K562 (cell line): ENCODE measurements around the gene CCDC88C. TPM values are rescaled to one million over a fixed set of nuclear protein-coding genes. Genes with fewer than 3 reads are reported as not detected.

ENCODE experiments used
- CHD4 ChIP-seq: fragments of 200-600 bp; sonication (generic); IDR thresholded peaks from 3 replicates; pipeline ENCODE4 v1.6.1; 2012; ENCODE audit warnings: low read depth, mild to moderate bottlenecking, mixed read lengths, low read length, inconsistent platforms; ENCODE audit not compliant: insufficient read depth, insufficient replicate concordance, poor library complexity, severe bottlenecking
- DDX20 ChIP-seq: fragments of 450-650 bp; IDR thresholded peaks from 2 replicates; pipeline ENCODE4 v1.6.1; 2016; ENCODE audit warnings: missing genetic modification characterization, low read depth, mild to moderate bottlenecking, missing compliant biosample characterization, moderate library complexity
- FOXK2 ChIP-seq, 2 experiments: fragments of 450-650 bp; IDR thresholded peaks in 1 of 2; conservative IDR thresholded peaks in 1 of 2; 2 replicates each; pipeline ENCODE4 v1.6.1; 2016; ENCODE audit warnings: low read depth in 2 of 2, mild to moderate bottlenecking in 1 of 2
- JUND ChIP-seq, 2 experiments: IDR thresholded peaks; 2 replicates in 1 of 2; 3 replicates in 1 of 2; pipeline ENCODE4 v1.6.1; 2011; ENCODE audit warnings: borderline replicate concordance in 2 of 2, low read depth in 2 of 2, low read length in 2 of 2, improper control_type of control experiment in 1 of 2, missing biosample characterization in 1 of 2, missing genetic modification characterization in 1 of 2, missing genetic modification reagents in 1 of 2
- MEF2D ChIP-seq: conservative IDR thresholded peaks from 2 replicates; pipeline ENCODE4 v1.6.1; 2016; ENCODE audit warnings: low read depth, missing genetic modification characterization, missing compliant biosample characterization
- MIER1 ChIP-seq: fragments of 450-650 bp; IDR thresholded peaks from 2 replicates; pipeline ENCODE4 v1.6.1; 2016; ENCODE audit warnings: antibody characterized with exemption, mild to moderate bottlenecking, low read depth
- RAD51 ChIP-seq: fragments of 450-650 bp; IDR thresholded peaks from 2 replicates; pipeline ENCODE4 v1.7.1; 2016; ENCODE audit warnings: low read depth, mild to moderate bottlenecking, borderline replicate concordance
- SETDB1 ChIP-seq: IDR thresholded peaks from one replicate; pipeline ENCODE4 v1.6.1; 2012; ENCODE audit warnings: low read length, control low read depth, inconsistent platforms
- SMAD2 ChIP-seq: fragments of 150-350 bp; IDR thresholded peaks from 2 replicates; pipeline ENCODE4 v1.6.1; 2014; ENCODE audit warnings: low read depth, mild to moderate bottlenecking, low read length
- SNIP1 ChIP-seq: fragments of 450-650 bp; IDR thresholded peaks from 2 replicates; pipeline ENCODE4 v1.7.1; 2017; ENCODE audit warnings: low read depth, mild to moderate bottlenecking
- TFAM ChIP-seq: fragments of 250-450 bp; sonication (Bioruptor Pico); conservative IDR thresholded peaks from 2 replicates; pipeline ENCODE4 v1.5.0; 2021; ENCODE audit warnings: mild to moderate bottlenecking, moderate library complexity
- ZNF23 ChIP-seq: fragments of 250-450 bp; sonication (Bioruptor Pico); IDR thresholded peaks from 2 replicates; pipeline ENCODE4 v1.4.0; 2020; ENCODE audit warnings: mild to moderate bottlenecking
- ZNF408 ChIP-seq: fragments of 250-450 bp; sonication (Bioruptor Pico); IDR thresholded peaks from 2 replicates; pipeline ENCODE4 v1.4.0; 2020; ENCODE audit warnings: low read depth, mild to moderate bottlenecking, moderate library complexity
- ZNF668 ChIP-seq: fragments of 250-450 bp; sonication (Bioruptor Pico); IDR thresholded peaks from 2 replicates; pipeline ENCODE4 v1.8.0; 2022; ENCODE audit warnings: mild to moderate bottlenecking, inconsistent platforms
- ZNF76 ChIP-seq: fragments of 250-450 bp; sonication (Bioruptor Pico); IDR thresholded peaks from 2 replicates; pipeline ENCODE4 v1.4.0; 2020; ENCODE audit warnings: mild to moderate bottlenecking, moderate library complexity, borderline replicate concordance
- polyA plus RNA-seq, 8 experiments: library from polyadenylated mRNA; depleted of rRNA in 4 of 8; stranded (reverse) in 5 of 8; unstranded in 3 of 8; fragments of >200 nt; fragmentation: Nextera tagmentation in 2 of 8; fragmentation: Illumina TruSeq in 1 of 8; extraction: Ambion mirVana in 2 of 8; extraction: Trizol in 1 of 8; gene quantifications; 2 replicates each; pipeline versions ENCODE4 v1.2.1 to v1.2.3, GENCODE V29; 2011 to 2014; ENCODE audit warnings: inconsistent platforms in 1 of 8, missing spikeins in 1 of 8
- total RNA-seq, 7 experiments: library from RNA; depleted of rRNA in 6 of 7; stranded (reverse); fragments of >200 nt in 6 of 7; fragmentation: Illumina TruSeq in 2 of 7; extraction: Trizol in 2 of 7; gene quantifications; 2 replicates each; pipeline versions ENCODE4 v1.2.1 to v1.2.3, GENCODE V29; 2011 to 2021; ENCODE audit warnings: low replicate concordance in 1 of 7
- TF ChIP-seq, protein P1 (sequence below): sonication (generic); formaldehyde crosslinking; IDR thresholded peaks from 2 replicates; pipeline ENCODE4 v1.8.0; 2022; ENCODE audit warnings: mild to moderate bottlenecking, missing genetic modification reagents, borderline replicate concordance
- TF ChIP-seq, protein P2 (sequence below): fragments of 450-650 bp; IDR thresholded peaks from 2 replicates; pipeline ENCODE4 v1.6.1; 2017; ENCODE audit warnings: antibody characterized with exemption, mild to moderate bottlenecking
- TF ChIP-seq, protein P3 (sequence below): fragments of 200-800 bp; sonication (Bioruptor generic); IDR thresholded peaks from 2 replicates; pipeline ENCODE4 v1.6.1; 2017; ENCODE audit warnings: missing genetic modification characterization, missing compliant biosample characterization
- TF ChIP-seq, protein P4 (sequence below): sonication (generic); formaldehyde crosslinking; IDR thresholded peaks from 2 replicates; pipeline ENCODE4 v1.8.1; 2023; ENCODE audit warnings: mild to moderate bottlenecking, missing genetic modification reagents

Gene CCDC88C
- total and polyA plus RNA-seq, 9 of the 15 experiments (the other 6 are each of a cell fraction or from before 2014, with no cell fraction given) = 0.62 to 22.5 (median 10.7) TPM

DNA sequence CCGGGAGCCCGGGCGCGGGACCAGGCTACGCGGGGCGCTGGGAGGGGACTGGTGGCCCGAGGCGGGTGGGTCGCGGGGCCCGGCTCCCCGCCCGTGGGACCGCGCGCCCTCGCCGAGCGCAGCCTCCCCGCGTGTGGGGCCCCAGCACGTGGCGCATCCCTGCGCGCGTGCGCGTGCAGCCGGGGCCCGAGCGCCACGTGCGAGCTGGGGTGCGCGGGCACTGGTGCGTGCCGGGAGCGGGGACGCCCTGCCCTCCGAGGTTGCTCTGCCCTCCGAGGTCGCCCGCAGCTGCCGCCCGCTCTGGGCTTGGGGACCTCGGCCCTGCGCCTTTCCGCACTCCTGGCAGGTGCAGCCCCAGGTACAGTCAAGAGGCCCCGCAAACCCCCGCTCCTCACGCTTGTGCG is 365 bp upstream of the CCDC88C start (continued):
- no peak for TF ChIP-seq RAD51
- TF ChIP-seq ZNF76 (CRISPR knock-in tag) = no peak
- TF ChIP-seq SNIP1 = no peak
- TF ChIP-seq, protein P1, sequence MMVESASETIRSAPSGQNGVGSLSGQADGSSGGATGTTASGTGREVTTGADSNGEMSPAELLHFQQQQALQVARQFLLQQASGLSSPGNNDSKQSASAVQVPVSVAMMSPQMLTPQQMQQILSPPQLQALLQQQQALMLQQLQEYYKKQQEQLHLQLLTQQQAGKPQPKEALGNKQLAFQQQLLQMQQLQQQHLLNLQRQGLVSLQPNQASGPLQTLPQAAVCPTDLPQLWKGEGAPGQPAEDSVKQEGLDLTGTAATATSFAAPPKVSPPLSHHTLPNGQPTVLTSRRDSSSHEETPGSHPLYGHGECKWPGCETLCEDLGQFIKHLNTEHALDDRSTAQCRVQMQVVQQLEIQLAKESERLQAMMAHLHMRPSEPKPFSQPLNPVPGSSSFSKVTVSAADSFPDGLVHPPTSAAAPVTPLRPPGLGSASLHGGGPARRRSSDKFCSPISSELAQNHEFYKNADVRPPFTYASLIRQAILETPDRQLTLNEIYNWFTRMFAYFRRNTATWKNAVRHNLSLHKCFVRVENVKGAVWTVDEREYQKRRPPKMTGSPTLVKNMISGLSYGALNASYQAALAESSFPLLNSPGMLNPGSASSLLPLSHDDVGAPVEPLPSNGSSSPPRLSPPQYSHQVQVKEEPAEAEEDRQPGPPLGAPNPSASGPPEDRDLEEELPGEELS (CRISPR knock-in tag) = peak; percentile 100
- TF ChIP-seq ZNF408 = no peak
- TF ChIP-seq ZNF23 (CRISPR knock-in tag) = no peak
- no peak for TF ChIP-seq TFAM (CRISPR knock-in tag)
- no peak for TF ChIP-seq JUND (IDR thresholded peaks at IDR 0.05; ENCODE audit: borderline replicate concordance, low read depth, low read length)
- TF ChIP-seq JUND (tag; IDR thresholded peaks at IDR 0.05; ENCODE audit: borderline replicate concordance, low read depth, low read length) = no peak
- TF ChIP-seq CHD4 = no peak
- TF ChIP-seq SMAD2 = no peak
- no peak for TF ChIP-seq MIER1
- no peak for TF ChIP-seq FOXK2 (conservative IDR thresholded peaks at IDR 0.05 in 1 of 2, IDR thresholded peaks at IDR 0.05 in 1 of 2; ENCODE audit: low read depth in 2 of 2)
- TF ChIP-seq, protein P2, sequence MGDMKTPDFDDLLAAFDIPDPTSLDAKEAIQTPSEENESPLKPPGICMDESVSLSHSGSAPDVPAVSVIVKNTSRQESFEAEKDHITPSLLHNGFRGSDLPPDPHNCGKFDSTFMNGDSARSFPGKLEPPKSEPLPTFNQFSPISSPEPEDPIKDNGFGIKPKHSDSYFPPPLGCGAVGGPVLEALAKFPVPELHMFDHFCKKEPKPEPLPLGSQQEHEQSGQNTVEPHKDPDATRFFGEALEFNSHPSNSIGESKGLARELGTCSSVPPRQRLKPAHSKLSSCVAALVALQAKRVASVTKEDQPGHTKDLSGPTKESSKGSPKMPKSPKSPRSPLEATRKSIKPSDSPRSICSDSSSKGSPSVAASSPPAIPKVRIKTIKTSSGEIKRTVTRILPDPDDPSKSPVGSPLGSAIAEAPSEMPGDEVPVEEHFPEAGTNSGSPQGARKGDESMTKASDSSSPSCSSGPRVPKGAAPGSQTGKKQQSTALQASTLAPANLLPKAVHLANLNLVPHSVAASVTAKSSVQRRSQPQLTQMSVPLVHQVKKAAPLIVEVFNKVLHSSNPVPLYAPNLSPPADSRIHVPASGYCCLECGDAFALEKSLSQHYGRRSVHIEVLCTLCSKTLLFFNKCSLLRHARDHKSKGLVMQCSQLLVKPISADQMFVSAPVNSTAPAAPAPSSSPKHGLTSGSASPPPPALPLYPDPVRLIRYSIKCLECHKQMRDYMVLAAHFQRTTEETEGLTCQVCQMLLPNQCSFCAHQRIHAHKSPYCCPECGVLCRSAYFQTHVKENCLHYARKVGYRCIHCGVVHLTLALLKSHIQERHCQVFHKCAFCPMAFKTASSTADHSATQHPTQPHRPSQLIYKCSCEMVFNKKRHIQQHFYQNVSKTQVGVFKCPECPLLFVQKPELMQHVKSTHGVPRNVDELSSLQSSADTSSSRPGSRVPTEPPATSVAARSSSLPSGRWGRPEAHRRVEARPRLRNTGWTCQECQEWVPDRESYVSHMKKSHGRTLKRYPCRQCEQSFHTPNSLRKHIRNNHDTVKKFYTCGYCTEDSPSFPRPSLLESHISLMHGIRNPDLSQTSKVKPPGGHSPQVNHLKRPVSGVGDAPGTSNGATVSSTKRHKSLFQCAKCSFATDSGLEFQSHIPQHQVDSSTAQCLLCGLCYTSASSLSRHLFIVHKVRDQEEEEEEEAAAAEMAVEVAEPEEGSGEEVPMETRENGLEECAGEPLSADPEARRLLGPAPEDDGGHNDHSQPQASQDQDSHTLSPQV = peak; percentile 77
- TF ChIP-seq ZNF668 (CRISPR knock-in tag) = no peak
- TF ChIP-seq DDX20 = no peak
- TF ChIP-seq, protein P3, sequence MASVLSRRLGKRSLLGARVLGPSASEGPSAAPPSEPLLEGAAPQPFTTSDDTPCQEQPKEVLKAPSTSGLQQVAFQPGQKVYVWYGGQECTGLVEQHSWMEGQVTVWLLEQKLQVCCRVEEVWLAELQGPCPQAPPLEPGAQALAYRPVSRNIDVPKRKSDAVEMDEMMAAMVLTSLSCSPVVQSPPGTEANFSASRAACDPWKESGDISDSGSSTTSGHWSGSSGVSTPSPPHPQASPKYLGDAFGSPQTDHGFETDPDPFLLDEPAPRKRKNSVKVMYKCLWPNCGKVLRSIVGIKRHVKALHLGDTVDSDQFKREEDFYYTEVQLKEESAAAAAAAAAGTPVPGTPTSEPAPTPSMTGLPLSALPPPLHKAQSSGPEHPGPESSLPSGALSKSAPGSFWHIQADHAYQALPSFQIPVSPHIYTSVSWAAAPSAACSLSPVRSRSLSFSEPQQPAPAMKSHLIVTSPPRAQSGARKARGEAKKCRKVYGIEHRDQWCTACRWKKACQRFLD (CRISPR knock-in tag) = 0 out of 2 replicates have a peak, but pooled peaks have one; percentile 69
- no peak for TF ChIP-seq MEF2D (tag)
- TF ChIP-seq, protein P4, sequence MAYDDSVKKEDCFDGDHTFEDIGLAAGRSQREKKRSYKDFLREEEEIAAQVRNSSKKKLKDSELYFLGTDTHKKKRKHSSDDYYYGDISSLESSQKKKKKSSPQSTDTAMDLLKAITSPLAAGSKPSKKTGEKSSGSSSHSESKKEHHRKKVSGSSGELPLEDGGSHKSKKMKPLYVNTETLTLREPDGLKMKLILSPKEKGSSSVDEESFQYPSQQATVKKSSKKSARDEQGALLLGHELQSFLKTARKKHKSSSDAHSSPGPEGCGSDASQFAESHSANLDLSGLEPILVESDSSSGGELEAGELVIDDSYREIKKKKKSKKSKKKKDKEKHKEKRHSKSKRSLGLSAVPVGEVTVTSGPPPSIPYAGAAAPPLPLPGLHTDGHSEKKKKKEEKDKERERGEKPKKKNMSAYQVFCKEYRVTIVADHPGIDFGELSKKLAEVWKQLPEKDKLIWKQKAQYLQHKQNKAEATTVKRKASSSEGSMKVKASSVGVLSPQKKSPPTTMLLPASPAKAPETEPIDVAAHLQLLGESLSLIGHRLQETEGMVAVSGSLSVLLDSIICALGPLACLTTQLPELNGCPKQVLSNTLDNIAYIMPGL (CRISPR knock-in tag) = peak; percentile 98
- TF ChIP-seq SETDB1 = no peak
